GF-D8 (cell line): ENCODE measurements around the gene HIGD1C.

Experiments
- DNase-seq: peaks from one replicate; lab custom pipeline; 2025; lab: John Stamatoyannopoulos, UW

HIGD1C gene

DNA sequence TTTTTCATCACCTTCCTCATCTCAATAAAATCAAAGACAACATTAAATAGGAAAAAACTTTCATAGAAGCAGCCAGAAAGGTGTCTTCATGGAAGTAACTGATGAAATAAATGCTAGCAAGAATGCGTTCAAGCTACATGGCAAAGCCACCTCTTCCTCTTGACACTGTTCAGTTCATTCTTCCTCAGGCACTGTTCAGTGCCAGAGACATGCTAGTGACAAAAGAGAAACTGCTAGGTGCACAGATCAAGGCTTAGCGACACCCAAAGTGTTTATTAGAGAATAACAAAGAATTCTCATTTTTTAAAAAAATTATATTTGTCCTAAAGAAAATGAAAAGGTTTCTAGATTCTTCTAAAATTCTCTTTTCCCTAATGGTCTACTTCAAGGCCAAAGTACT is 66.6 kb downstream of the HIGD1C start:
- DNase-seq, result no peak

DNA sequence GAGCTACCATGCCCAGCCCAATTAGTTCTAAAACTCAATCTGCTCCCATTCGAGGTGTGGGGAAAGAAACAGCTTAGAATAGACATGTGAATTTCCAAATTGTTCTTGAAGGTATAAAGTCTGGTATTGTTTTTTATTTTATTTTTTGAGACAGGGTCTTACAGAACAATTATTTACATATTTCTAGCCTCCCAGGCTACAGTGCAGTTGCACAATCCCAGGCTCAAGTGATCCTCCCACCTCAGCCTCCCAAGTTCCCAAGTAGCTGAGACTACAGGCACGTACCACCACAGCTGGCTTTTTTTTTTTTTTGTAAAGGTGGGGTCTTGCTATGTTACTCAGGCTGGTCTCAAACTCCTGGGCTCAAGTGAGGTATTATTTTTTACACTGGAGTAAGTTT is 67.6 kb downstream of the HIGD1C start:
- no peak for DNase-seq
